Keratinocyte (primary cell): ENCODE measurements around the gene TARDBP. TPM values are rescaled to one million over a fixed set of nuclear protein-coding genes. Genes with fewer than 3 reads are reported as not detected.

Source experiments
- polyA plus RNA-seq, 5 experiments: library from polyadenylated mRNA; depleted of rRNA in 3 of 5; stranded (reverse) in 3 of 5; stranded (forward) in 1 of 5; unstranded in 1 of 5; fragments of >200 nt; gene quantifications; 1 replicate in 1 of 5; 2 replicates in 3 of 5; 3 replicates in 1 of 5; pipeline versions ENCODE4 v1.2.1 to v1.2.3, GENCODE V29; 2011 to 2012; ENCODE audit warnings: missing spikeins in 2 of 5, low read depth in 1 of 5, low replicate concordance in 1 of 5

TARDBP gene
- polyA plus RNA-seq, 1 donor (not counting 4 experiments of a cell fraction or from before 2014, with no cell fraction given): 177 TPM

Other genes with a start within 250 kb of the TARDBP start
- 2.8 to 5.0 TPM (median 4.4 TPM) in 3 replicates for gene CASZ1, start 216.0 kb upstream of the TARDBP start, polyA plus RNA-seq
- gene MASP2, start 34.6 kb downstream of the TARDBP start, polyA plus RNA-seq: 0.03 TPM in 3 replicates
- gene SRM, start 47.4 kb downstream of the TARDBP start, polyA plus RNA-seq: 32.8 to 193 TPM (median 32.8 TPM) in 3 replicates
- gene EXOSC10, start 87.2 kb downstream of the TARDBP start, polyA plus RNA-seq: 44.9 to 86.5 TPM (median 61.2 TPM) in 3 replicates
- gene ANGPTL7, start 176.7 kb downstream of the TARDBP start, polyA plus RNA-seq: not detected in 3 replicates
- gene MTOR, start 249.9 kb downstream of the TARDBP start, polyA plus RNA-seq: 30.2 to 34.2 TPM (median 31.5 TPM) in 3 replicates